Lower lobe of right lung (tissue), 2 donors: ENCODE data around the gene DRAM2. TPM values are rescaled to one million over a fixed set of nuclear protein-coding genes. Genes with fewer than 3 reads are reported as not detected.

Source experiments
- ATAC-seq, 2 donors: fragments of 200-7000 bp; cut with Tn5 transposase; one replicate each; pipeline ENCODE4 v1.9.1; 2020 to 2022; ENCODE audit warnings: mild to moderate bottlenecking in 2 of 2, moderate library complexity in 2 of 2
- DNase-seq: peaks from one replicate; pipeline ENCODE4 v3.0.0-alpha.2; 2020
- H3K27ac ChIP-seq: fragments of 200-600 bp; one replicate; pipeline ENCODE4 v1.8.0; 2022
- H3K27me3 ChIP-seq: fragments of 200-600 bp; one replicate; pipeline ENCODE4 v1.8.0; 2022; ENCODE audit warnings: low read depth
- H3K36me3 ChIP-seq: fragments of 200-600 bp; one replicate; pipeline ENCODE4 v1.8.0; 2022; ENCODE audit warnings: mild to moderate bottlenecking
- H3K4me1 ChIP-seq: fragments of 200-600 bp; one replicate; pipeline ENCODE4 v1.8.0; 2022
- H3K4me3 ChIP-seq: fragments of 200-600 bp; one replicate; pipeline ENCODE4 v1.8.0; 2022; ENCODE audit warnings: mild to moderate bottlenecking
- H3K9me3 ChIP-seq: fragments of 200-600 bp; one replicate; pipeline ENCODE4 v1.8.0; 2022
- CTCF ChIP-seq: fragments of 200-600 bp; IDR thresholded peaks from one replicate; pipeline ENCODE4 v1.8.0; 2022; ENCODE audit warnings: antibody characterized with exemption, mild to moderate bottlenecking
- intact Hi-C: fragments of 100-400 bp; cut with DNase I; formaldehyde crosslinking; loops from one replicate; pipeline ENCODE4 v1.11.0; 2022
- total RNA-seq: library from RNA; stranded (reverse); fragmentation: NEBNext Ultra II Directional; extraction: Animal tissue kit (Norgen Biotek cat#: 25700); gene quantifications from one replicate; pipeline ENCODE4 v1.2.1, GENCODE V29; 2021
- donor health status: DM: no; HTN: yes; CAD: no; lungs with severe emphysema.

The DRAM2 gene
- total RNA-seq, 1 donor from 2014 or later, result 73.9 TPM

GRCh38 chr1:111162488-111162880 is 22.6 kb upstream of the DRAM2 start:
- intact Hi-C loops, result no loop called here
- no peak overlapping the region for H3K4me3 ChIP-seq
- H3K4me1 ChIP-seq, result peaks cover 7% of the 10 kb centered on the region
- H3K36me3 ChIP-seq, result peaks cover 63% of the 10 kb centered on the region
- no peaks in the 10 kb centered on the region for H3K27me3 ChIP-seq
- DNase-seq (no peak), ATAC-seq (no peak)
- no peaks in the 10 kb centered on the region for H3K9me3 ChIP-seq
- TF ChIP-seq CTCF, result no peak
- H3K27ac ChIP-seq, result no peak overlapping the region

GRCh38 chr1:111161843-111162487 is 22.1 kb upstream of the DRAM2 start:
- H3K4me3 ChIP-seq, result no peak overlapping the region
- H3K36me3 ChIP-seq, result peaks cover 66% of the 10 kb centered on the region
- intact Hi-C loops, result no loop called here
- DNase-seq (no peak), ATAC-seq (no peak)
- no peaks in the 10 kb centered on the region for H3K9me3 ChIP-seq
- H3K27me3 ChIP-seq, result no peaks in the 10 kb centered on the region
- no peak overlapping the region for H3K27ac ChIP-seq
- H3K4me1 ChIP-seq, result peaks cover 7% of the 10 kb centered on the region
- no peak for TF ChIP-seq CTCF

GRCh38 chr1:111157431-111157830 is 17.5 kb upstream of the DRAM2 start:
- DNase-seq (no peak), ATAC-seq (no peak)
- no peaks in the 10 kb centered on the region for H3K27me3 ChIP-seq
- H3K9me3 ChIP-seq, result no peaks in the 10 kb centered on the region
- H3K27ac ChIP-seq, result no peak overlapping the region
- H3K36me3 ChIP-seq, result peaks cover 66% of the 10 kb centered on the region
- no peak for TF ChIP-seq CTCF
- H3K4me1 ChIP-seq, result peaks cover 7% of the 10 kb centered on the region
- intact Hi-C loops, result no loop called here
- no peak overlapping the region for H3K4me3 ChIP-seq

GRCh38 chr1:111154021-111154999 is 14.4 kb upstream of the DRAM2 start:
- ATAC-seq, result no peak
- peaks cover 69% of the 10 kb centered on the region for H3K36me3 ChIP-seq
- no peaks in the 10 kb centered on the region for H3K27me3 ChIP-seq
- no peak for DNase-seq
- no peaks in the 10 kb centered on the region for H3K4me1 ChIP-seq
- no peak overlapping the region for H3K4me3 ChIP-seq
- intact Hi-C loops, result no loop called here
- no peak overlapping the region for H3K27ac ChIP-seq
- no peak for TF ChIP-seq CTCF
- no peaks in the 10 kb centered on the region for H3K9me3 ChIP-seq

GRCh38 chr1:111151838-111152237 is 11.9 kb upstream of the DRAM2 start:
- no peak for TF ChIP-seq CTCF
- peaks cover 74% of the 10 kb centered on the region for H3K36me3 ChIP-seq

More at GRCh38 chr1:111151838-111152237, 11.9 kb upstream of the DRAM2 start:
- Histone ChIP-seq H3K27ac (no peak overlapping the region), H3K4me1 (no peaks in the 10 kb centered on the region), H3K27me3 (no peaks in the 10 kb centered on the region), H3K4me3 (no peak overlapping the region), H3K9me3 (no peaks in the 10 kb centered on the region)
- intact Hi-C loops, result no loop called here
- no peak for DNase-seq
- no peak for ATAC-seq
